ENCODE data around the gene ADORA2A. TPM values are rescaled to one million over a fixed set of nuclear protein-coding genes. Genes with fewer than 3 reads are reported as not detected.

ADORA2A gene
- total RNA-seq, 1 experiment from 2014 or later = 3.5 TPM

- no peak overlapping the region for H2BK12ac ChIP-seq (ENCODE audit: insufficient read length, low read depth, low read length)
- H3T11ph ChIP-seq (ENCODE audit: low read length) = no peak overlapping the region
These were observed 20.1 kb upstream of the ADORA2A start for GRCh38 chr22:24407278-24407665.

More at GRCh38 chr22:24407278-24407665, 20.1 kb upstream of the ADORA2A start:
- H3K27me3 Mint-ChIP-seq (ENCODE audit: low read depth) = no peaks in the 10 kb centered on the region
- no peaks in the 10 kb centered on the region for H3K4me1 ChIP-seq (ENCODE audit: insufficient read depth, low read length)
- H2AK5ac ChIP-seq (ENCODE audit: insufficient read length, low read length) = no peak overlapping the region
- no peak overlapping the region for H3K18ac ChIP-seq (ENCODE audit: insufficient read length, low read depth, low read length)
- H3K27me3 ChIP-seq (ENCODE audit: insufficient read depth, low read length) = no peaks in the 10 kb centered on the region
- H3K4me3 Mint-ChIP-seq = no peak overlapping the region
- no peaks in the 10 kb centered on the region for H3K23me2 ChIP-seq (ENCODE audit: insufficient read length, low read depth, low read length, poor library complexity, severe bottlenecking)
- no peak overlapping the region for H3K4me2 ChIP-seq (ENCODE audit: insufficient read depth, insufficient read length, low read length)
- H4K5ac ChIP-seq (ENCODE audit: insufficient read length, low read depth, low read length) = no peak overlapping the region
- peak overlapping the region; percentile 10; the same call in 1 of the 2 replicates for H3K14ac ChIP-seq (ENCODE audit: insufficient read depth, low read length)
- no peak overlapping the region for H3K23ac ChIP-seq (ENCODE audit: insufficient read length, low read depth, low read length)
- no peaks in the 10 kb centered on the region for H3K79me1 ChIP-seq (ENCODE audit: insufficient read depth, low read depth, low read length, poor library complexity, severe bottlenecking)
- WGBS (ENCODE audit: extremely low coverage, insufficient read length, low lambda C conversion rate) = no CpG with 5 or more reads among the region's 15 CpGs
- H2BK5ac ChIP-seq (ENCODE audit: insufficient read length, low read length) = no peak overlapping the region
- no peak for TF ChIP-seq CTCF (conservative IDR thresholded peaks at IDR 0.05)
- H2BK20ac ChIP-seq (ENCODE audit: low read depth, low read length, poor library complexity, severe bottlenecking) = no peak overlapping the region
- no peak overlapping the region for H3K4ac ChIP-seq (ENCODE audit: low read depth, low read length)
- no peak overlapping the region for H4K91ac ChIP-seq (ENCODE audit: insufficient read length, low read depth, low read length)
- no peak overlapping the region for H3K9ac ChIP-seq (ENCODE audit: extremely low read depth, insufficient read length, low read length)
- H2BK15ac ChIP-seq (ENCODE audit: low read depth, low read length) = no peak overlapping the region
- H3K9me3 ChIP-seq (ENCODE audit: control insufficient read depth, low read depth, low read length) = no peaks in the 10 kb centered on the region
- no peaks in the 10 kb centered on the region for H4K20me1 ChIP-seq (ENCODE audit: control insufficient read depth, insufficient read depth, insufficient read length)
- H4K8ac ChIP-seq (replicated peaks; ENCODE audit: insufficient read length, low read depth, low read length) = no peak overlapping the region
- H3K9me3 Mint-ChIP-seq = no peaks in the 10 kb centered on the region
- H3K36me3 Mint-ChIP-seq (ENCODE audit: insufficient read depth in 1 of 3, low read depth in 3 of 3) = peaks cover 18 to 33% (median 25%) of the 10 kb centered on the region in 3 experiments
- DNase-seq = no peak
- H3K4me1 Mint-ChIP-seq = peaks cover 15 to 17% of the 10 kb centered on the region in 2 experiments
- H3K56ac ChIP-seq (ENCODE audit: insufficient read length, low read depth, low read length) = no peak overlapping the region
- H3K27ac ChIP-seq (ENCODE audit: insufficient read length, low read depth, low read length) = no peak overlapping the region
- no peak overlapping the region for H2BK120ac ChIP-seq (ENCODE audit: low read depth, low read length, poor library complexity, severe bottlenecking)
- H3K79me2 ChIP-seq (ENCODE audit: insufficient read depth, low read length) = no peaks in the 10 kb centered on the region
- H3K27ac Mint-ChIP-seq = peak overlapping the region; percentile 65 to 91 (median 67); a peak in 6 of 7 replicates
- H2AFZ ChIP-seq (ENCODE audit: low read length) = no peak overlapping the region

All from H9 (cell line).